BJ (cell line): Measurements from ENCODE around the gene ANKRD9. TPM values are rescaled to one million over a fixed set of nuclear protein-coding genes. Genes with fewer than 3 reads are reported as not detected.

Source experiments
- CTCF ChIA-PET: fragments of 350-600 bp; formaldehyde crosslinking; extraction: SDS; loops from one replicate; lab custom pipeline; 2021; ENCODE audit warnings: antibody characterized with exemption, inconsistent platforms; lab: Yijun Ruan, JAX
- POLR2A ChIA-PET: fragments of 300-600 bp; sonication (Branson Sonifier 250); formaldehyde crosslinking; extraction: SDS; loops from one replicate; lab custom pipeline; 2021; ENCODE audit warnings: antibody characterized with exemption; lab: Charles Lee
- DNase-seq: peaks from one replicate; pipeline ENCODE4 v3.0.0-alpha.2; 2011; ENCODE audit warnings: low read depth
- H3K27me3 ChIP-seq: 2 replicates; pipeline ENCODE4 v1.6.0; 2011; ENCODE audit warnings: low read length; ENCODE audit not compliant: control insufficient read depth, insufficient read depth
- H3K36me3 ChIP-seq: 2 replicates; pipeline ENCODE4 v1.5.1; 2011; ENCODE audit warnings: low read length; ENCODE audit not compliant: control insufficient read depth, insufficient read depth
- H3K4me3 ChIP-seq: 2 replicates; pipeline ENCODE4 v1.5.1; 2011; ENCODE audit warnings: low read depth, mild to moderate bottlenecking, control low read depth, low read length
- polyA plus RNA-seq: library from polyadenylated mRNA; depleted of rRNA; stranded (reverse); fragments of >200 nt; gene quantifications from 2 replicates; pipeline ENCODE4 v1.2.3, GENCODE V29; 2011
- TF ChIP-seq, protein P1 (sequence below): IDR thresholded peaks from 2 replicates; pipeline ENCODE4 v1.5.1; 2011; ENCODE audit warnings: low read depth, mild to moderate bottlenecking, control low read depth, inconsistent platforms, low read length, moderate library complexity; ENCODE audit not compliant: insufficient read depth

Gene ANKRD9
- polyA plus RNA-seq, 1 experiment = 9.1 TPM

DNA sequence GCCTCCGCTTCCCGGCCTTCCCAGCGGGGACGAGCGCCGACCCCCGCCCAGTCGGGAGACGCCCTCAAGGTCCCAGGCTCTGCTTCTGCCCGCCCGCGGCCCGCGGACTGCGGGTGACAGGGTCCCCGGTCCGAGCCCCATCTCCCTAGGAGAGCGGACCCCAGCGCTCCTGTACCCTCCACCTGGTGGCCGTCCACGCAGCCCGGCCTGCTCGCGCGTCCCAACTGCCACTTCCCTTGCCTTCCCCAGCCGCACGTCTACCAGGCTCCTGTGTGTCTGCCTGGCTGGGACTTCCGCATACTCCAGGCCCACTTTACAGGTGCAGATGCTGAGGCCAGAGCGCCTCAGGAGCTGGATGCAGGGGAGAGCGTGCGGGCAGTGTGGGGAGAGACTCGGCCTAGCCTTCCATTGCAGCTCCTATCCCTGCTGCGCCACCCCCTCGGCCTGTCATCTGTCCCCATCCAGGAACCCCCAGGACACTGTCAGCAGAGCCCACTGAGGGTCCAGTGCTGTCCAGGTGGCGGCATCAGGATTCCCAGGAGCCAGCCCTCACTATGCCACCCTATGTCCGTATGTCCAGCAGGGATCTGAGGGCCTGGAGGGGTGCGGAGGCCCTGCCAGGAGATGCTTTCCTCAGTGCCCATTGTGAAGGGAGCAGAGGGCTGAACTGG, 8.0 kb upstream of the ANKRD9 start:
- no peak for DNase-seq
- H3K4me3 ChIP-seq = peak overlapping the region; percentile 64
- POLR2A ChIA-PET = interaction anchor here (0.5 kb wide), 1 partner anchor 153 kb away, joined by 5 read pairs; no protein-coding TSS in a partner anchor
- TF ChIP-seq, protein P1, sequence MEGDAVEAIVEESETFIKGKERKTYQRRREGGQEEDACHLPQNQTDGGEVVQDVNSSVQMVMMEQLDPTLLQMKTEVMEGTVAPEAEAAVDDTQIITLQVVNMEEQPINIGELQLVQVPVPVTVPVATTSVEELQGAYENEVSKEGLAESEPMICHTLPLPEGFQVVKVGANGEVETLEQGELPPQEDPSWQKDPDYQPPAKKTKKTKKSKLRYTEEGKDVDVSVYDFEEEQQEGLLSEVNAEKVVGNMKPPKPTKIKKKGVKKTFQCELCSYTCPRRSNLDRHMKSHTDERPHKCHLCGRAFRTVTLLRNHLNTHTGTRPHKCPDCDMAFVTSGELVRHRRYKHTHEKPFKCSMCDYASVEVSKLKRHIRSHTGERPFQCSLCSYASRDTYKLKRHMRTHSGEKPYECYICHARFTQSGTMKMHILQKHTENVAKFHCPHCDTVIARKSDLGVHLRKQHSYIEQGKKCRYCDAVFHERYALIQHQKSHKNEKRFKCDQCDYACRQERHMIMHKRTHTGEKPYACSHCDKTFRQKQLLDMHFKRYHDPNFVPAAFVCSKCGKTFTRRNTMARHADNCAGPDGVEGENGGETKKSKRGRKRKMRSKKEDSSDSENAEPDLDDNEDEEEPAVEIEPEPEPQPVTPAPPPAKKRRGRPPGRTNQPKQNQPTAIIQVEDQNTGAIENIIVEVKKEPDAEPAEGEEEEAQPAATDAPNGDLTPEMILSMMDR = no peak
- no peaks in the 10 kb centered on the region for H3K27me3 ChIP-seq
- CTCF ChIA-PET = interaction anchor here (0.6 to 2.4 kb wide), 6 partner anchors 12 to 420 kb away, joined by 3 to 33 read pairs (median 3); no protein-coding TSS in a partner anchor
- H3K36me3 ChIP-seq = no peaks in the 10 kb centered on the region

DNA sequence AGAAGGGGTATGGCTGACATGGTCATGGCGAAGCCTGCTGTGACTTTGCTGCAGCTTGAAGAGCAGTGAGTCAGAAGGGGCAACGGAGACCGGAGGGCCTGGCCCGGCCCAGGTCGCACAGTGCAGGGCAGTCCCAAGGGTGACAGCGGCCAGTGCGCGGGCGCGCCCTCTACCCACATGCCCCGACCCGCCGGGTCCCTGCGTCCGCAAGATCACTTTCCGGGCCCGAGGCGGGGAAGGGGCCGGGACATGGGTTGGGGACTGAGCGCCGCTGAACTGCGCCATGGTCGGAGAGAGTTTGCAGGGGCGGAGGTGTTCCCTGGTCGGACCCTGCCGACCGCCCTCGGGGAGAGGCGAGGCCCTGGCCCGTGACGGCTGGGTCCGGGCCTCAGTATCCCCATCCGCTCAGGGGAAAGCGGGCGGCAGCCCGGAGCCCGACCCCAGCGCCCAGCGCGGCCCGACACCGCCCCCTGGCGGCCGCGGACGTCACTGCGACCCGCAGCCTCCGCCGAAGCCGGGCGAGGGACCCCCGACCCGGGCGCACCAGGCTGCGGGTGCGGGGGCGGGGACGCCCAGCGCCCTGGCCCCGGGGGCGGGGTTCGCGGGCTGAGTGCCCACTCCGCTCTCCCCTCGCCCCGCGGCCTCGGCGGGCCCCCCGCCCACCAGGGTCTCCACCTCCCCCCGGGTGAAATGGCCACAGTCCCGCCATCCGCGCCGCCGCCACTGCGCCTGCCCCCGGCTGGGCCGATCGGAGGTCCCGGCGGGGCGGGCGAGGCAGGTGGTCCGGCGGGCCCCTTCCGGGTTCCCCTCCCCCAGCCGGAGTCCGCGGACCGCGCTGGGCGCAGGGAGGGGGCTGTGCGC, 7.2 kb upstream of the ANKRD9 start:
- Histone ChIP-seq H3K36me3 (no peaks in the 10 kb centered on the region), H3K27me3 (no peaks in the 10 kb centered on the region), H3K4me3 (peak overlapping the region; percentile 64)
- TF ChIP-seq, protein P1 = peak; percentile 19; the same call in 1 of the 2 replicates
- DNase-seq = no peak
- ChIA-PET CTCF (interaction anchor here (0.5 to 2.4 kb wide), 17 partner anchors 8 to 420 kb away, joined by 3 to 42 read pairs (median 3); no protein-coding TSS in a partner anchor), POLR2A (no interaction called here)

DNA sequence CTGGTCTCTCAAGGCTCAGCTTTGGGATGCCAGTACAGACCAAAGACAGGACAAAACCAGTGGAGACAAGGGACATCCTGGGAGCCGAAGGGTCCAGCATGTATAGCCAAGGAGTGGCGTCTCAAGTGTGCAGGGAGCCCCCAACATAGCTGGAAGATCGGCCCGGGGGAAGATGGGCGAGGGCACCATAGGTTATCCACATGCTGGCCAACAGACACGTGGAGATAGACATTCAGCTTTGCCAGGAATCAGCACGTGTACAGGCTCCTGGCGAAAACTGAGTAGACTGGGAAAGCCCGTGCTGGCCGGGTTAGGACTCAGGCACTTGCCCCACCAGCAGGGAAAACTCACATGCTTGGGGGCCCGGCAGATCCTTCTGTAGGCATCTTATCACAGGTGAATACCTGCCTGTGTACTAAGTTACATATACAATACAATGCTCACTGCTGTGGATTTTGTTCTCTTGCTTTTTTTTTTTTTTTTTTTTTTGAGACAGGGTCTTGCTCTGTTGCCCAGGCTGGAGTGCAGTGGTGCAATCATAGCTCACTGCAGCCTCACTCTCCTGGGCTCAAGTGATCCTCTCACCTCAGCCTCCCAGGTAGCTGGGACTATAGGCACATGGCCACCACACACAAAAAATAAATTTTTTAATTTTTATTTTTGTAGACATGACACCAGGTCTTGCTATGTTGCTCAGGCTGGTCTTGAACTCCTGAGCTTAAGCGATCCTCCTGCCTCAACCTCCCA, 5.6 kb upstream of the ANKRD9 start:
- POLR2A ChIA-PET = no interaction called here
- DNase-seq = no peak
- TF ChIP-seq, protein P1 = no peak
- CTCF ChIA-PET = interaction anchor here (1.0 to 2.0 kb wide), 8 partner anchors 9 to 92 kb away, joined by 3 to 42 read pairs (median 3); no protein-coding TSS in a partner anchor
- no peak overlapping the region for H3K4me3 ChIP-seq
- no peaks in the 10 kb centered on the region for H3K27me3 ChIP-seq
- no peaks in the 10 kb centered on the region for H3K36me3 ChIP-seq

DNA sequence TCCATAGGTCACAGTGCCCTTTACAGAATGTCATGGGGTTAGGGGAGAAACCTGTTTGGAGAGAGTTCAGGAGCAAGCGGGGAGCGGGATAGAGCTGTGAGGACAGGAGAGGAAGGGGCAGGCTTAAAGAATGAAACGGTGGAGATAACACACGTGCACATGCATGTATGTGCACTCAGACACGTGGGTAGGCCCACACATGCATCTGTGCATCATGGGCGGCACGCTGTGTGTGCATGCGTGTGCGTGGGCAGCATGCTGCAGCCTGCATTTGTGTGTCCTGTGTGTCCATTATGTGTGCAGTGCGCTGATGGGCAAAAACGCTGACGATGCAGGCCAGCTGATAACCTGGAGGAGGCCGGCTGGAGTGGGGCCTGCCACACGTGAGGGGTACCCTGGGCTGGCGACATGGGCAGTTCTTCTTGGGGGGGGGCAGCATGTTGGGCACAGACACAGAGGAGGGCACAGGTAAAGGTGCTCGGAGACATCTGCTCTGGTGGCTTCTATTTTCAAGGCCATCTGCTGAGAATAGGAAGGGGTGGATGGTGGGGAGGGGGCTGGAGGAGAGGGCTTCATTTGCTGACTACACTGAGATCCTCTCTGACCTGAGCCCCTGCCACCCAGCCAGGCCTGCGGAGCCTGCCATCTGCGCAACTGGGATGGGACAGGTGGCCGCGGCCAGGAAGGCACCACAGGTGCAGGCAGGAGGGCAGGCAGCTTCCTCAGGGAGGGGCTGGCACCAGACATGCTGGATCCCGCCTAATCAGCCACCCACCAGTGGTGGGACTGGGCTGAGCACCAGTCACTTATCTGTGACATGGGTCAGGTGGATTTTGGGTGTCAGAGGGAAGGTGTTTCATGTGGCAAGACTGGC, 4.6 kb upstream of the ANKRD9 start:
- TF ChIP-seq, protein P1 = no peak
- CTCF ChIA-PET = interaction anchor here (1.0 to 1.3 kb wide), 4 partner anchors 10 to 57 kb away, joined by 3 to 5 read pairs (median 3); no protein-coding TSS in a partner anchor
- POLR2A ChIA-PET = no interaction called here
- DNase-seq = no peak
- Histone ChIP-seq H3K27me3 (no peaks in the 10 kb centered on the region), H3K4me3 (no peak overlapping the region), H3K36me3 (no peaks in the 10 kb centered on the region)
